CD4-positive, alpha-beta T cell treated with Interleukin-4 for 4 hours (primary cell): ENCODE data around the gene RFXAP.

ENCODE experiments used
- DNase-seq: peaks from one replicate; pipeline ENCODE4 v3.0.0-alpha.2; 2020

The RFXAP gene

GRCh38 chr13:36875431-36875830 is 56.4 kb downstream of the RFXAP start:
- DNase-seq: no peak

GRCh38 chr13:36875961-36876360 is 56.9 kb downstream of the RFXAP start:
- DNase-seq: no peak
